ENCODE results near the gene FAM209B. TPM values are rescaled to one million over a fixed set of nuclear protein-coding genes. Genes with fewer than 3 reads are reported as not detected.
A peak's percentile ranks its signal among the peaks of the same experiment; 100 is the strongest.
"Not testable (repeated sequence)": the region's sequence is repeated elsewhere in the genome, so short reads cannot be mapped to it uniquely, and the experiment has no call there.

The FAM209B gene
- total RNA-seq, 1 donor from 2014 or later = not detected

DNA sequence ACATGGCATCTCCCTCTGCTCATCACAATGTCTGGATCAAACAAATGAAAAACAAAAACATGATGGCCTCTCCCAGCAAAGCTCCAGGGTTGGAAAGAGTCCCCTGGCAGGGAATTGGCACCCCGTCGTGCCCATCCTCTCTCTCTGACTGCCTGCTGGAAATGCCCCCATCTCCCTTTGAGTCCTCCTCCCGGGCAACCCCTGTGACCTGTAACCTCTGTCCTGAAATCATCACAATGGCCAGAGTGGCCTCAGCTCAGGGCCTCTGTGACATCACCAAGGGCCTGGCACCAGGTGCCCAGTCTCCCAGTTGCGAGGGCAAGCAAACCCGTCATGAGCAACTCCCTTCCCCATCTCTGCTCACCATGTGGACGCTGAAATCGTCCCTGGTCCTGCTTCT lies 8.6 kb upstream of the FAM209B start, which contains the start of gene FAM209A:
Gene FAM209A (plus strand): TSS at position 301 of the 400 bp plus-strand sequence. CDS start 65 bp downstream, at position 366.
- ATAC-seq; DNase-seq (ENCODE audit: missing footprints); intact Hi-C loops (cut with DNase I): not testable (repeated sequence)

DNA sequence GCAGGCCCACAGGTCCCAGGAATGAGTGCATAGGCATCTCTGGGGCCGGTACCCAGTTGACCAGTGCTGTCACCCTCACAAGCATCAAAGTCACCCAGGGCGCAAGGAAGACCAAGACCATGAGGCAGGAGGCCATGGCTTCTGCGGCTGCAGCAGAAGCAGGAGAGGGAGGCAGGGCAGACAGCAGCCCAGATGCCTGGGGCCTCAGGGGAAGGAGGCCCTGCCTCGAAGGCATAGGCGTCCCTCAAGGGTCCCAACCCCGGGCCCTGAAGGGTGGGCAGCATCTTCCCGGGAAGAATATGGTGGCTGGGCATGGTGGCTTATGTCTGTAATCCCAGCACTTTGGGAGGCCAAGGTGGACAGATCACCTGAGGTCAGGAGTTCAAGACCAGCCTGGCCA lies 5.5 kb upstream of the FAM209B start:
- intact Hi-C loops (cut with DNase I) = no loop called here

DNA sequence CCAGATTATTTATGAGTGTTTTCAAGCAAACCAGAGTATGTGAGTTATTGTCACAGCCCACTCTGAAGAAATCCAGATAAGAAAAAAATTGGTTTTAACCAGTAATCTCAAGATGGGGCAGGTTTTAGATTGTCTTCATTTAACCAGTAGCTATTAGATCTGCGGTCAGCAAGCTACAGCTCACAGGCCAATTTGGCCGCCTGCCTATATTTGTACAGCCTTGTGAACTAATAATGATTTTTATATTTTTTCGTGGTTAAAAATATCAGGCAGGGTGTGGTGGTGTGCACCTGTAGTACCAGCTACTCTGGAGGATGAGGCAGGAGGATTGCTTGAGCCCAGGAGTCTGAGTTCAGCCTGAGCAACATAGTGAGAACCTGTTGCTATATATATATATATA lies 5.0 kb downstream of the FAM209B start:
- ATAC-seq (no peak), DNase-seq (ENCODE audit: missing footprints) (no peak)
- intact Hi-C loops (cut with DNase I) = no loop called here

More for the DNA sequence above, 5.5 kb upstream of the FAM209B start:
- DNase-seq (ENCODE audit: missing footprints) (no peak), ATAC-seq (no peak)

DNA sequence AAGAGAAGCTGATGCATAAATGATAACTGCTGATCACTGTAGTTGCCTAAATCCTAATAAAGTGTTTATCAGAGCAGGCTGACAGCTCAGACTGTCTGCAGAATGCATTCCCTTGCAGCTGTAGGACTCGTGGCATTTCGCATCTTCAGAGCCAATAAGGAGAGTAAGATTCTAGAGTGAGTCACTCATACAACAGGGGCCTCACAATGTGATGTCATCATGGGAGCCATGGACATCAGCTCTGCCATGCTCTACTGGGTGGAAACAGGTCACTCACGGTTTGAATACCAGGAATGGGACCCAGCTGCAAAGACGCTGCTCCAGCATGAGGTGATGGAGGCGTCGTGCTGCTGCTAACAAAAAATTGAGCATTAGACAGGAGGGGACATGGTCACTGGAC lies 7.4 kb downstream of the FAM209B start:
- DNase-seq (ENCODE audit: missing footprints) (no peak), ATAC-seq (no peak)
- intact Hi-C loops (cut with DNase I) = no loop called here

DNA sequence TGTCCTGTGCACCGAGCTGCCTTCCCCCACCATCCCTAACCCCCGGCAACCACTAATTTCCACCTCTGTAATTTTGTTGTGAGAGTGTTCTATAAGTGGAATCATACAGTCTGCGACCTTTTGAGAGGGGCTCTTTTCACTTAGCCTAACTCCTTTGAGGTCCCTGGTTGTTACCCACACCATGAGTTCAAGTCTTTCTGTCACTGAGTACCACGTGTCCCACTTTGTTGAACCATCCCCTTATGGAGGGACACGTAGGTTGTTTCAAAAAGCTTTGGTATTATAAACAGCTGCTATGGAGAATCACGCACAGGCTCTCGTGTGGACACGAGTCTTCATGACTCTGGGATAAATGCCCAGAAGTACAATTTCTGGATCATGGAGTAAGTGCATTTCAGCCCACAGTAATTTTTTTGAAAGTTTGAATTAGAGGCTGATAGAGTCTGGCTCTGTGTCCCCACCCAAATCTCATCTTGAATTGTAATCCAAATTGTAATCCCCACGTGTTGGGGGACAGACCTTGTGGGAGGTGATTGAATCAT lies 9.5 kb downstream of the FAM209B start:
- intact Hi-C loops (cut with DNase I) = no loop called here
- no peak for DNase-seq (ENCODE audit: missing footprints)
- no peak for ATAC-seq

DNA sequence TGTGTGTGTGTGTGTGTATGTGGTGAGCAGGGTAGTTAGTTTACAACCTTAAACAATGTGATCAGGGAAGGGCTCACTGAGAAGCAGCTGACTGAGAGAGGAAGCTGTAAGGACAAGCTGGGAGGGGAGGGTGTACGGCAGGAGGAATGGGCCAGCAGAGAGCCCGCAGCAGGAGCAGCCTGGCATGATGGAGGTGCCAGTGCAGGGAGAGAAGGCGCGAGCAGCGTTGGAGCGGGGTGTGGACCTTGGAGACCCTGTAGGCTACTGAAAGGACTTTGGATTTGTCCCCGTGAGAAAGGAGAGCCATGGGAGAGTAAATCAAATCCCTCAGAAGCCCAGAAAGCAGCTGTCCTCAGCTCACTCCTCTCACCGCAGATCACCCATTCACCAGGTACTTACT lies 18.5 kb downstream of the FAM209B start:
- DNase-seq (ENCODE audit: missing footprints) = no peak
- intact Hi-C loops (cut with DNase I) = loop anchor here (2.0 to 5.0 kb wide), 2 partner anchors 421 to 795 kb away; no protein-coding TSS in a partner anchor
- ATAC-seq = no peak

DNA sequence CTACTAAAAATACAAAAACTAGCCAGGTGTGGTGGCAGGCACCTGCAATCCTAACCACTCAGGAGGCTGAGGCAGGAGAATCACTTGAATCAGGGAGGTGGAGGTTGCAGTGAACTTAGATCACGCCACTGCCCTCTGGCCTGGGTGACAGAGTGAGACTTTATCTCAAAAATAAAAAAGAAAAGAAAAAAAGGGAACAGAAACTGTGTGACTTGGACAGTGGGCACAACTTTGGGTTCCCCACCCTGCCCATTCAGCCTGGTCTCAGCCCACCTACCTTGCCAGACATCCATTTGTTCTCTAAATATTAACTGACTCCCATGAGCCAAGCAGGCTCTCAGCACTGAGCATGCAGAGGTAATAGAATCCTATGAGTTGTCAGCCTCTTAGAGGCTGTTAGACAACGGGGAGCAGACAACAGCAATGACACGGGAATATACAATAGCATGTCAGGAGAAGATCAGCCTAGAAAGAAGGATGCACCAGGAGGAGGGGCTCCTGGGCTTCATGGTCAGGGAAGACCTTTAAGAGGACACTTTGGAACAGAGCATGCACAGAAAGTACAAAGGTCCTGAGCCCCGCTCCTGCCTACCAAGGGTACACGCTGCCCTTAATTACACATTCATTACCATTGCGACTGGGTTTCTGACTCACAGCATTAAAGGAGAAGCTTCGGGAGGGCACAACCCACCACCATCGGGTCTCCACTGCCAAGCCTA lies 20.0 kb downstream of the FAM209B start:
- DNase-seq (ENCODE audit: missing footprints) = no peak
- no peak for ATAC-seq
- intact Hi-C loops (cut with DNase I) = loop anchor here (5.0 kb wide), 1 partner anchor 419 kb away; no protein-coding TSS in a partner anchor

DNA sequence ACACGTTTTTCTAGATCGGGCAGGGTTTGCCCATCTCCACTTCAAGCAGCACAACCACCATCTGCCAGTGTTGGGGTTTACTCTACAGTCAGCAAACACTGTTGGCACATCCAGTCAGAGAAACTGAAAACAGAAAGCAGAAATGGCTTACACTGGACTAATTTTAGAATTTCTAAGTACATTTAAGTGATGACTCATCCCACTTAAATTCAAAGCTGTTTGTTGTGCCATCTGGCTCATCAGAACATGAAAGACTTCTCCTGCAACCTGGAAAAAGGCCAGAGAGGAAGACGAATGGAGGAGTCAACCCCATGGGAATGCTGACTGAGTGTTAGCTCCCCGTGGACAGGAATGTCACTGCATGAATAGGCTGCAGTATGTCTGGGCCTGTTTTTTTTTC lies 21.8 kb downstream of the FAM209B start:
- ATAC-seq (peak; percentile 91), DNase-seq (ENCODE audit: missing footprints) (no peak)
- intact Hi-C loops (cut with DNase I) = loop anchor here (5.0 kb wide), 1 partner anchor 417 kb away; no protein-coding TSS in a partner anchor

DNA sequence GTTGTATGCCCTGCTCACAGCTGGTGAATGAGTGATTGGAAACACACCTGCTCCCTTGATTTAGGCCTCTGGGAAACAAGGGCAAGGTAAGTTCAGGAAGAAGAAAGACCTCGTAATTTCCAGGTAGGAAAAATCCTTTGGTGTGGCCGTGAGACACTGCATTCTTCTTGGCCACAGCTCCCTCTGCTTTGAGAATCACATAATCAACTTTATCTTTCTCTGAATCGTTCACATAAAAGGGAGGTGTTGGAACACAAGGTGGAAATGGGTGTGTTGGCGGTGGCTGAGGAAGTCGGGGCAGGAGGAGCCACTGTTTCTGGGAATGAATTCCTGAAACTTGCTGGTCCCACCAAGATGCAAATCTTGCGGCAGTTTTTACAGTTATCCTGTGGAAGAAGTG lies 25.9 kb downstream of the FAM209B start:
- intact Hi-C loops (cut with DNase I) = no loop called here
- ATAC-seq (no peak), DNase-seq (ENCODE audit: missing footprints) (no peak)

DNA sequence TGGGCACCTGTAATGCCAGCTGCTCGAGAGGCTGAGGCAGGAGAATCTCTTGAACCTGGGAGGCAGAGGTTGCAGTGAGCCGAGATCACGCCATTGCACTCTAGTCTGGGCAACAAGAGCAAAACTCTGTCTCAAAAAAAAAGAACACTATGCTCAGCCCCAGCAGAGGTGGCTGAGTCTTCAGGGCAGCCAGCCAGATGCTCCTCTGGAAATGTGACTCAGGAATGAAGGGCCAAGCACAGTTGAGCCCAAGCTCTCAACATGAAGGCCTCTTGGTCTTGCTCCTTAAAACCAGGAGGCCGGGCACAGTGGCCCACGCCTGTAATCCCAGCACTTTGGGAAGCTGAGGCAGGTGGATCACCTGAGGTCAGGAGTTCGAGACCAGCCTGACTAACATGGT lies 31.5 kb downstream of the FAM209B start:
- intact Hi-C loops (cut with DNase I); ATAC-seq; DNase-seq (ENCODE audit: missing footprints): not testable (repeated sequence)

DNA sequence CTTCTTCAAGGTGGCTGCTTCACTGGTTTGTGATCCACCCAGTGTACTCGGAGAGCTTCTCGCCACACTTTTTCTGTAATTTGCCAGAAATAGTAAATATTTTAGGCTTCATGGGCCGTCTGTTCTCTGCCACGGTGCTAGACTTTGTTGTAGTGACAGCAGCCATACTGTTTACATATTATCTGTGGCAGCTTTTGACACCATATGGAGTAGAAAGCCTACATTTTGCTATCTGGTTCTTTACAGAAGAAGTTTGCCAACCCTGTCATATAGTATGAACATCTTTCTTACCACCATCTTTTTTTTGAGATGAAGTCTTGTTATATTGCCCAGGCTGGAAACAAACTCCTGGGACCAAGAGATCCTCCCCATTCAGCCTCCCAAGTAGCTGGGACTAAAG lies 32.5 kb downstream of the FAM209B start:
- intact Hi-C loops (cut with DNase I) = no loop called here
- ATAC-seq (no peak), DNase-seq (ENCODE audit: missing footprints) (no peak)

DNA sequence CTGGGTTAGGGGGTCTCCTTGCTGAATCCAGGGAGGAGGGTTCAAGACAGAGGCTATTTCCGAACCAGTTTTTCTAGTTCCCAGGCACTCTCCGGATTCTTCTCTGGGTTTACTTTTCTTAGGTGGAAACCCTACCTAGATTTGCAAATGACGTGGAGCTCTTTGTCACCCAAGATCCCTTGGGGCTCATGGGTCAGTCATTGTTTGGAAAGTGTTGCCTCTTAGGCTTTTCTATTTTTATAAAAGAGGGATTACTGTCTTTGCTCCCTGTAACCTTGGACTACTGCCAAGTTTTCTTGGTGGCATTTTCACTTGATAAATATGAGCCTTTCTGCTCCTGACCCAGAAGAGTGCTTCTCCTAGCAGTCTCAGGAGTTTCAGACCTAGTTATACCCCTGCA lies 33.6 kb downstream of the FAM209B start:
- no peak for DNase-seq (ENCODE audit: missing footprints)
- intact Hi-C loops (cut with DNase I) = no loop called here
- ATAC-seq = no peak

DNA sequence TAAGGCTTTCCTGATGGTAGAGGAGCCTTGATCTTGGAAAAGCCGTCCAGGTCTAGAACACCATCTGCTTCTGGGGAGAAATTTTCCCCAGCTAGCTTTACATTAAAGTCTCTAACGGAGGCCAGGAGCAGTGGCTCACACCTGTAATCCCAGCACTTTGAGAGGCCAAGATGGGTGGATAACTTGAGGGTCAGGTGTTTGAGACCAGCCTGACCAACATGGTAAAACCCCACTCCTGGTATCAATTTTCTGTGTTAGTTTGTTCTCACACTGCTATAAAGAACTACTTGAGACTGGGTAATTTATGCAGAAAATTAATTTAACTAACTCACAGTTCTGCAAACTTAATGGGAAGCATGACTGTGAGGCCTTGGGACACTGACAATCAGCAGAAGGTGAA lies 37.8 kb downstream of the FAM209B start:
- ATAC-seq (no peak), DNase-seq (ENCODE audit: missing footprints) (no peak)
- intact Hi-C loops (cut with DNase I) = no loop called here

DNA sequence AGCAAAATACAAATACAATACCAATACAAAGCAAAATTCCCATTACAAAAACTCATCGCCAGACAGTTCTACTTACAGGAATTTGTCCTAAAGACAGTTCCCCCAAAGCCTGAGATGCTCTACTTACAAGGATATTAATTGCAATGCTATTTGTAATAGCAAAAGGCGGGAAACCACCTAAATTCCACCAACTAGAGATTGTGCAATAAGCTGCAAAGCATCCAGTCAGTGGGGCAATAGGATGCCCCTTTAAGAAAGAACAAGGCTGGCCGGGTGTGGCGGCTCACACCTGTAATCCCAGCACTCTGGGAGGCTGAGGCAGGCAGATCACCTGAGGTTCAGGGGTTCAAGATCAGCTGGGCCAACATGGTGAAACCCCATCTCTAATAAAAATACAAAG lies 39.1 kb downstream of the FAM209B start:
- no peak for DNase-seq (ENCODE audit: missing footprints)
- ATAC-seq = no peak
- intact Hi-C loops (cut with DNase I) = no loop called here

DNA sequence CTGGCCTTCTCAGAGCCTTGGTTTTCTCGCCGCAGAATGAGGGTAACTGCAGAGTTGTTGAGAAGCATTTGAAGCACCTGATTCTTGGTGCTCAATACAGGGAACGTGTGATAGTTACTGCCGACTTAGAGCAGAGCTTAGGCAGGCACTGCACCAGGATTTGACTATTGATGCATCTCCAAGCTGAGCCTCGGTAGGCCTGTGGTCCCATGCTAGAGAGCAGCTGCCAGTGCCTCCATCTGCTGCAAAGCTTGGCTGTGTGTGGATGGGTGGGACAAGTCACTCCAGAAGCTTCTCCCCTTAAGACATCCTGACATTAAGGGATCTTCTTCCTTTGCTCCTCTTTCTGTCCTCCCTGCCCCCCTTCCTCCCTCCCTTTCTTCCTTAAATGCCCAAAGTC lies 40.9 kb downstream of the FAM209B start:
- no peak for ATAC-seq
- intact Hi-C loops (cut with DNase I) = no loop called here
- DNase-seq (ENCODE audit: missing footprints) = no peak

DNA sequence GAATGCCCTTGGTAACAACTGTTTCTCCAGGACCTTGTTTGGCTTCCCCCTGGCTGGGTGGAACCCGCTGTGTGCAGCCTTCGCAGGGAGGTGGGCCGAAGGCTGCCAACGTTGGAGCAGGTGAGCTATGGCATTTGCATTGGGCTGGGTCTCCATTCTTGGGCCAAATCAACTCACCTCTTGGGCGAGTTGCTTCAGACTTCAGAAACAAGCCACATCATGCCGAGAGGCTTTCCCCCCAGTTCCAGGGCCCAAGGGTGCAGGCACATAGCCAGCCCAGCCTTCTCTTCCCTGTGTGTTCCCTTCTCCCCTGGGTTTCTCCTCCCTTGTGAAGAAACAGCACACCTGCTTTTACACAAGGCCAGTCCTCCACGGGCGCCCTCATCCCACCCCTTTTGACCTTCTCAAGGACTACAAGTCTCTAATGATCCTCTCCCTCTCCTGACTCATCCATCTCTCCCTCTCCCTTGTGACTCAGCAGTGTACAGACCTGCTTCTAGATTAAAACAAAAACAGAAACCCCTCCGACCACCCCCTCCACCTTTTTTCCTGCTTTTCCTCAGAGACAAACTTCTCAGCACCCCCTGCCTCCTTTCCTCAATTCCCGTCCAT lies 41.6 kb downstream of the FAM209B start:
- intact Hi-C loops (cut with DNase I) = no loop called here
- DNase-seq (ENCODE audit: missing footprints) (no peak), ATAC-seq (no peak)

DNA sequence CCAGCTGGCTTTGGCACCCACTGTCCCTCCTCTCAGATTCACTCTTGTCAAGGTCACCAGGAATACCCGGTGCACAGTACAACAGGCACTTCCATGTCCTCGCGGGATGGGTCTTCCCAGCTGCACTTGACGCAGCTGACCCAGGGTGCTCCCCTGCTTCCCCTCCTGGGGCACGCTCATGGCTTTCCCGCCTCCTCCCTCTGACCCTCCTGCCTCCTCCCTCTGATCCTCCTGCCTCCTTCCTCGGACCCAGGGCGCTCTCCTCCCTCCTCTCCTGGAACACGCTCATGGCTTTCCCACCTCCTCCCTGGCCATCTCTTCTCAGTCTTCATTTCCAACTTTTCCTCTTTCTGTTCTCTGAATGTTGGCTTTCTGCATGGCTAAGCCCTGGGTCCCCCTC lies 42.1 kb downstream of the FAM209B start:
- DNase-seq (ENCODE audit: missing footprints) = no peak
- no peak for ATAC-seq
- intact Hi-C loops (cut with DNase I) = no loop called here

DNA sequence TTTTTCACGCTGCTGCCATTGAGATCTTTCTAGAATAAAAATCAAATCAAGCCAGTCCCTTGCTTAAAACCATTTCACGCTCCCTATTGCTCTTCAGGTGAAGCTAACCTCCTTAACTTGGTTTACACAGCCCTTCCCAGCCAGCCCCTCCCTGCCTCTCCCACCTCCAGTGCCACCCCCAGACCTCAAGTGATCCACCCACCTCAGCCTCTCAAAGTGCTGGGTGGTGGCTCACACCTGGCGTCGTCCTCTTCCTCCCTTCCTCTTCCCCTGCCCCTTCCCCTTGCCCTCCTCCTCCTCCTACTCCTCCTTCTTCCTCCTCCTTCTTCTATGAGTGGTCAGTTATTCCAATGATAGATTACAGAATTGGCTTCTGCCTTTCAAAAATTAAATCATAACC lies 42.9 kb downstream of the FAM209B start:
- no peak for ATAC-seq
- no peak for DNase-seq (ENCODE audit: missing footprints)
- intact Hi-C loops (cut with DNase I) = no loop called here

DNA sequence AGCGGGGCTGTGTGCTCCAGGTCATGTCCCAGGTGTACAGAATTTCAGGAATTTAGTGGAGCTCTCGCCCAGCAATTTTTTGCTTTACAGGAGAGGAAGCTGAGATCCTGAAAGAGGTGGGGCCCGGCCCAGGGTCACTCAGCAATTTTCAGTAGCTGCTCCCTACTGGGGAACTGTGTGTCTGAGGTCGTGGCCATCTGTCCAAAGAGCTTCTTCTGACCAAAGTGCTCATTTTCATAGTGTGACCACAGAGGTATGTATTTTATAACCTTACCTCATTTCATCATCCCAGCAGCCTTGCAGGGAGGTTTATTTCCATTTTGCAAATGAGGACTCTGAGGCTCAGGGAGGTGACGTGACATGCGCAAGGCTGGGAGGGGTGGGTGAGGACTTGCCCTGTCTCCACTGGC lies 46.3 kb downstream of the FAM209B start:
- intact Hi-C loops (cut with DNase I) = no loop called here
- ATAC-seq (no peak), DNase-seq (ENCODE audit: missing footprints) (no peak)

DNA sequence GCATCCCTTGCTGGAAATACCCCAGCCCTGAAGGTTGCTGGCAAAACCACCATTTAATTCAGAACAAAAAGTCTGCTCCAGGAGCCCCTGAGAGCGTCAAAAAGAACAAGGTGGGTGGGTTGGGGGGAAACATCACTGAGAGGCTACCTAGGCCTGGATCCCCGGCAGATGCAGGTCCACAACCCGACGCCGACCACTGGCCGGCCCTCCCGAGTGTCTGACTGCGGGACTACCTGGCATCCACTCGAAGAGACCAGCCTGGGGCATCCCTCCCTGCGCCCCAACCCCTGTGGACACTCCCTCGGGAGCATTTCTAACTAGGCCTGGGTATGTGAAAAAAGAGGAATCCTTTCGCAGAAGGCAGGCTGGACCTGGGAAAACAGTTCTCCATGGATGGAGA lies 47.2 kb downstream of the FAM209B start:
- intact Hi-C loops (cut with DNase I) = no loop called here
- ATAC-seq = no peak
- no peak for DNase-seq (ENCODE audit: missing footprints)

Measured in Right ventricle myocardium inferior (tissue), 1 donor.